ENCODE data around the gene ACTR3C.
A peak's percentile ranks its signal among the peaks of the same experiment; 100 is the strongest.

The ACTR3C gene

GRCh38 chr7:150358988-150359621 lies 35.8 kb upstream of the ACTR3C start:
- DNase-seq, result no peak

DNA sequence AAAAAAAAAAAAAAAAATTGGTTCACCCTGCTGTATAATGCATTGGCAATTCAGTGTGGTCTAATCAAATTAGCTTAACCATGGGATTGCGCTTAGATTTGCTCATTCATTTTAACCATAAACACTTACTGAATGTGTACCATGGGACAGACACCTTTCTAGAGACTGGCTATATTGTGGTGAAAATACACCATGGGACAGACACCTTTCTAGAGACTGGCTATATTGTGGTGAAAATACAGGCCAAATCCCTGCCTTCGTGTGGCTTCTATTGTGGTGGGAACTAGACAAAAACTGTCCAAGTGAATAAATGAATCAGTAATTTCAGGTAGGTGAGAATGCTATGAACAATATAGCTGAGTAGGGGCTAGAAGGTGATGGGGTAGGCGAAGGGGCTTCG lies 35.1 kb upstream of the ACTR3C start:
- no peak for DNase-seq

DNA sequence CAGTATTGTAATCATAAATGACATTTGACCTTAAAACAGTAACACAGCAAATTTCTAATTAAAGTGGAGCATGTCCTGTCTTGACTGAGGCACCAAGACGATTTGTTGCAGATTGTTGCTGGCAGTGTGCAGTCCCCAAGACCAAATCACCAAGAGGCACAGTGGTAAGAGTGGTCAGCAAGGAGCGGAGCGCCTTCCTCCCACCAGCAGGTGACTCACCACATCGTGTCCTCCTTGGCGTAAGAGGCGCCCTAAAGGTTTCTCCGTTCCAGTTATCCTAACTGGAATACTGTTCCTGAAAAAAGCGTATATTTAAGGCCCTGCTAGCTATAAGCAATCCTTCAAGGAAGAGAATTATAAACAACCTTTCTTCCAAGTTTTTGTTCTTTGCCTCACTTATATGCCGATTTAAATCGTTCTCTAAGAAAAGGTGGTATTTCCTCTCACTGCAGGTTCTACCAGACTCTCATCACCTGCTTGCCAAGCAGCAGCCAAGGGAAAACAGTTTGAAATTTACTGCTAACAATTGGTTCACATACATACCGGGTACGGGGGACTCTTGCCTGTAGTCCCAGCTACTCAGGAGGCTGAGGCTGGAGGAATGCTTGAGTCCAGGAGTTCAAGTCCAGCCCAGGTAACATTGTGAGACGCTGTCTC lies 34.6 kb upstream of the ACTR3C start:
- no peak for DNase-seq

DNA sequence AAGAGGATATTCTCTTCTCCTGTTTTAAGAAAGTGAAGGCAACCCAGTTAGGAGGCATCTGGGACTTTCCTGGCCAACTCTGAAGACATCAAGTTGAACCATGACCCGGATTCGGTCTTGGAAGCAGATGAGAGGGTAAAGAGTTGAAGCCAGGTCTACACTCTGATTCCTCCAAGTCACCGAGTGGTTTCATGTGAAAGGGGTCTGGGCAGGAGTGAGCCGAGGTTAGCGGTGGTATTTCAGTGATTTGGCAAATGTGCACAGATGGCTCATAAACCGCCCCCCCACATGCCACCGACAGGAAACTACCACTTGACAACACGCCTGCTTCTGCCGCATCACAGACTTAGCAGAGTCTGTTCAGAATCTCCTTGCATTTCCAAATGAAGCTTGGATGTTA lies 33.9 kb upstream of the ACTR3C start:
- DNase-seq, result peak; percentile 51

DNA sequence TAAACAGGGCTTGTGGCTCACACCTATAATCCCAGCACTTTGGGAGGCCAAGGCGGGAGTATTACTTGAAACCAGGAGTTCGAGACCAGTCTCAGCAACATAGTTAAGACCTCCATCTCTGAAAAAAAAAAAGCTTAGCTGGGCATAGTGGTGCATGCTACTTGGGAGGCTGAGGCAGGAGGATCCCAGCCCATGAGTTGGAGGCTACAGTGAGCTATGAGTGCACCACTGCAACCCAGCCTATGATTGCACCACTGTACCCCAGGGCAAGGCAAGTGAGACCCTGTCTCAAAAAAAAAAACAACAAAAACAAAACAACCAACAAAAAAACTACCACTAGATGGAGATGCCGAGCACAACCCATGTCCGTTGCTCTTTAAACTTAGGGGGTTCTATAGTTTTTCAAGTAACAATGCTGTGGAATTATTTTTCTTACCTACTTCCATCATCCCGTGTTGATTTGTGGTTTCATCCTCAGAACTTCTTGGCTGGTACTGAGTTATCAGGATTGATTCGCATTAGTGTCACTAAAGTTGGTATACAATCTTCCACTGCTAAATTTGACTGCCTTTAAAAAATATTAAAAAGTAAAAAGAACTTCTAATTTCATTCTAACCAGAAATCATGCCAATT lies 33.0 kb upstream of the ACTR3C start:
- DNase-seq, result no peak

- DNase-seq, result no peak
Measured at GRCh38 chr7:150355666-150356059, 32.3 kb upstream of the ACTR3C start.

GRCh38 chr7:150351587-150352194 lies 28.3 kb upstream of the ACTR3C start:
- no peak for DNase-seq

DNA sequence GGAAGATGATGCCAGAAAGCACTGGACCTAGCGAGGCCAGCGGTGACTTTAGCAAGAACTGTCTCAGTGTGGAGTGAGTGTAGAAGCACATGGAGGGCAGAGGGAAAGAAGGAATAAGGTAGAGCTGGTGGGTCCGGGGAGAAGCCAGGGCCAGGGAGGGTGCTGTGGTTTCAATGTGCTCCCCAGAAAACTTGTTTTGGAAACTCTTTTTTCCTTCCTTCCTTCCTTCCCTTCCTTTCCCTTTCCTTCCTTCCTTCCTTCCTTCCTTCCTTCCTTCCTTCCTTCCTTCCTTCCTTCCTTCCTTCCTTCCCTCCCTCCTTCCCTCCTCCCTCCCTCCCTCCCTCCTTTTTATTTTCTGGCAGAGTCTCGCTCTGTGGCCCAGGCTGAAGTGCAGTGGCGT lies 23.6 kb upstream of the ACTR3C start:
- DNase-seq, result no peak

DNA sequence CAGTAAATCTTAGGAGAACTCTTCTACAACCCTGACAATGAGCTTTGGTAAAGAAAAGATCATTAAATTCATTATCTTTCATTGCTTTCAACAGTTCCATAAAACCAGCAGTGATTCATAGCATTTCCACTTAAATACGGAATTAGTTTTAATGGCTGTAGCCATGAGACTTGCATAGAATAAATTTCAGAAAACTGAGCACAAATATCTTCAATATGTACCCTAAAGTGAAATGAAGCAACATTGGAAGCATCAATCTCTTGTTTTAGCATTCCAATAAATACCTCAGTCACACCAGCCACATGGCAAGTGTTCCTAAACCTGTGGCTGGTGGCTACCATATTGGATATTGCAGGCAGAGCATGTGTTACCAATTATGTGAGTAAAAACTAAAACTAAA lies 21.7 kb upstream of the ACTR3C start:
- DNase-seq, result no peak

DNA sequence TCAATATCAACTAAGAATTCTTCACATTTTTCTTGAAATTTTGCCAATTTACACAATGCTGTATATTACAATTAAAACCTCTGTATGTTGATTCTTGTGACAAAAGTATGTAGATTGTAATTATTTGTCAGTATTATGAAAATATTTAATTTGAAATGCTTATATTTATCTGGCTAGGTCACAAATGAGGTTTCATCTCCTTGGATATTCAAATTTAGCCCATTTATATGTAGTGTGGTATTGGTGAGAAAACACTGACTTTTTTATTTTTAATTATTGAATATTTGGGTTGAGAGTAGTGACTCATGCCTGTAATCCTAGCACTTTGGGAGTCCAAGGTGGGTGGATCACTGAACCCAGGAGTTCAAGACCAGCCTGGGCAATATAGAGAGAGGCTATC lies 21.0 kb upstream of the ACTR3C start:
- DNase-seq, result no peak

- DNase-seq, result no peak
Measured at GRCh38 chr7:150343225-150343624, 19.9 kb upstream of the ACTR3C start.

GRCh38 chr7:150342121-150342408 lies 18.7 kb upstream of the ACTR3C start:
- DNase-seq, result no peak

- no peak for DNase-seq
Measured at GRCh38 chr7:150341263-150342120, 18.1 kb upstream of the ACTR3C start, which contains the start of gene RARRES2. TSS of gene RARRES2 (minus strand) at chr7:150341629. CDS start at chr7:150340609, 1,020 bp downstream.

GRCh38 chr7:150340875-150341262 lies 17.5 kb upstream of the ACTR3C start:
- no peak for DNase-seq

DNA sequence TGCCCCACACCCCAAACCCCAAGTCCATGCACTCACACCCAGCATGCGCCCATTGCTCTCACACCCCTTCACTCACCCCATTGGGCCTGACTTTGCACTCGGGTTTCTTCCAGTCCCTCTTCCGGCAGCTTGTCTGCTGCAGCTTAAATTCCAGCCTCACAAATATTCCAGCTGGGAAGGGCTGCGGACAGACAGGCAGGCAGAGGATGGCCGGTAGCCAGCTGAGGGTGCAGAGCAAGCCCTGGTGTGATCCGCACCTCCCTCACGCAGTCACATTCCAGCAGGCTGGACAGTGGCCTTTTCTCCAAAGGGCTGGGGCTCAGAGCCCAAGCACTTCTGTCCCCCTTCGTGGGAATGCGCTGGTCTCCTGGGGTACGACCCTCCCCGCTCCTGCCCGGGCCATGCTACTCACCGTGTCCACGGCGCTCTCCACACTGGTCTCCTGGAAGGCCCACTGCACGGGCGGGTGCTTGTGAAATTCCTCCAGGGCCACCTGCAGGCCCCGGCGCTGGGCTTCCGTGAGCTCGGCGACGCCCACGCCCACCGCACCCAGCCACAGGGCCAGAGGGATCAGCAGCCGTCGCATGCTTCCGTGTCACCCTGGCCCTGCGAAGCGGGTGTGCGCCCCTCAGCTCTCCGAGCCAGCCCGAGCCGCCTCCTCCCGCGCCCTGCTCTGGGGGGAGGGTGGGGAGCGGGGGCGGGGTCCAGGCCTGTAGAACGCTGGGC lies 16.8 kb upstream of the ACTR3C start:
- DNase-seq, result no peak

DNA sequence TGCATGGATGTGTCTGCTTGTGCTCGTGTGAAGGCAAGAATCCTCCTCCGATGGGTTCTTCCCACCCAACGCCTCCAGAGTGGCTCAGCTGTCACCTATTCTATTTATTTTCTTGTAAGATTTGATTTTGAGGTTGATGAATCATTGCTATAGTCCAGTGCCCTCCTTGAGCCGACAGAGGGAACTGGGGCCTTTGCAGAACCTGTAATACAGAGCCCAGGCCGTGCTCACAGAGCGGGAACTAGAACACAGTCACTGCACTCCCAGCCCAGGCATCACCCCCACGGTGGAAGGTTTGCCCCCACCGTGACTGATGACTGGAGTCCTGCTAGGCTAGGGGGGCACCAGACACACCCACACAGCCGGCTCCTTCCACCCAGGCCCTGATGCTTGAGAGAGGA lies 16.1 kb upstream of the ACTR3C start:
- DNase-seq, result no peak

DNA sequence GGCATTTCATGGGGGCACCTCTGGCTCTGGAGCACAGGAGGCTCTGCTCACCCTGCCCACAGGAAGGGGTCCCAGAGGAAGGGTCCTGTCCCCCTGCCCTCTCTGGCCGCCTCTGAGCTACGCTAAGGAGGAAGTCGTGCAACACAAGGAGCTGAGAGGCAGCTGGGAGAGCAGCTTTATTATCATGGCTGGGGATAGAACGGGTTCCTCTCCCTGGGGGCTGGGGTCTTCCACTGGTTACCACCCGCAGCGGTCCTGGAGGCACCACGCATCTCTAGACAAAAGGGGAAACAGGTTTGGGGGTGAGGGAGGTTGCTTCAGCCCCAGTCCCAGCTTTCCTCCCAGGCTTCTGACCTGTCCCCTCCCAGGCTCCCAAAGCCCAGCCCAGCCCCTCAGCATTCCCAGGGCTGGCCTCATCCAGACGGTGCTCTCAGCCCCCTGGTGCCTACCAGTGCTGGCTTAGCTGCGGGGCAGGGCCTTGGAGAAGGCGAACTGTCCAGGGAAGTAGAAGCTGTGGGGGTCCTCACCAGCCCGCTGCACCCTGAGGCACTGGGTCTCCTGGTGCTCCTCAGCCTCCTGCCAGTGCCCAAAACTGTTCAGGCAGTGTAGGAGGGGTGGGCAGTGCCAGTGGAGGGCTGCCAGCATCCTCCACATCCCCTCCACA lies 15.0 kb upstream of the ACTR3C start:
- no peak for DNase-seq

GRCh38 chr7:150337659-150338081 lies 14.3 kb upstream of the ACTR3C start:
- no peak for DNase-seq

DNA sequence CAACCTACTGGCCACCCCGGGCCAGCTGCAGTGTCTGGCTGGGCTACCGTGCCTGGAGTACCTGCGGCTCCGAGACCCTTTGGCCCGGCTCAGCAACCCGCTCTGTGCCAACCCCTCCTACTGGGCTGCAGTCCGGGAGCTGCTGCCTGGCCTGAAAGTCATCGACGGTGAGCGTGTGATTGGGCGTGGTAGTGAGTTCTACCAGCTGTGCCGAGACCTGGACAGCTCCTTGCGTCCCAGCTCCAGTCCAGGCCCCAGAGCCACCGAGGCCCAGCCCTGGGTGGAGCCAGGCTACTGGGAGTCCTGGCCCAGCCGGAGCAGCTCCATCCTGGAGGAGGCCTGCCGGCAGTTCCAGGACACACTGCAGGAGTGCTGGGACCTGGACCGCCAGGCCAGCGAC lies 13.8 kb upstream of the ACTR3C start:
- DNase-seq, result no peak

DNA sequence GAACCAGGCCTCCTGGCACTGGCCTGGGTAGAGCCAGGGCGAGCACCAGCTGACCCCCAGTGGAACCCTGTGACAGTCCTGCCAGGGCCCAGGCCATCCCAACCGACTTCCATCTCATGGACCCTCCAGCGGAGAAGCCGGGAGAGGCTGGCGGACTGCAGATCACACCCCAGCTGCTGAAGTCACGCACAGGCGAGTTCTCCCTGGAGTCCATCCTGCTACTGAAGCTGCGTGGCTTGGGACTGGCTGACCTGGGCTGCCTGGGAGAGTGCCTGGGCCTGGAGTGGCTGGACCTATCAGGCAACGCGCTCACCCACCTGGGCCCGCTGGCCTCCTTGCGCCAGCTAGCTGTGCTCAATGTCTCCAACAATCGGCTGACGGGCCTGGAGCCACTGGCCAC lies 13.4 kb upstream of the ACTR3C start:
- DNase-seq, result no peak

- DNase-seq, result no peak
Measured at GRCh38 chr7:150335774-150336112, 12.4 kb upstream of the ACTR3C start.

DNA sequence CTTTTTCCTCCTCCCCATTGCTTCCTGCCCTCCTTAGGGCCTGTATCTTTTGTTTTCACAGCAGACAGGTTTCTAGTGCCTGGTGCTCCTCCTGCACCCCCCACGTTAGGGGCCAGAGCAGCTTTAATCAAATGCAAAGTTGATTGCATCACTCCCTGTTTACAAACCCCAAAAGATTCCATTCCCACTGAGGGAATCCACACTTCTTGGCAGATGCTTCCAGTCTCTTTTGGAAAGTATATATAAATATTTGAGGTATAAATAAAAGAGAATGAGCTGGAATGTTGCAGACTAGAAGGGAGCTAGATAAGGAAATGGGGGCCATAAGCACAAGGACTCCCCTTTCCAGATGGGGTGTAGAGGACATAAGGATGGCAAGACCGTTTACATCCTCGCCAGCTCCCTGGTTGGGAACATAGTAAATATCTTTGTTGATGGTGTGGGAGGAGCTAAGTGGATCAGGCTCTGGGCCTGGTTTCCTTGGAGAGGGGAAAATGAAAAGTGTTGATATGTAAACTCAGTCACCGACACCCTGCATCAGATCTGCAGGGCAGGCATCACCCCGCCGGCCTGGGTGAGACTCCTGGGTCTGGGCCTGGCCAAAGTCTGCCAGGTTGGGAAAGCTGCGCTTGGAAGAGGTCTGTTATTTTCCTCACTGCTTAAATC lies 11.9 kb upstream of the ACTR3C start:
- no peak for DNase-seq

Data from activated CD4-positive, CD25-positive, alpha-beta regulatory T cell treated with anti-CD3 and anti-CD28 coated beads, Interleukin-2, amount 50 U/mL, for 72 hours (primary cell).